ENCODE data around the gene DUSP9. TPM values are rescaled to one million over a fixed set of nuclear protein-coding genes. Genes with fewer than 3 reads are reported as not detected.

The DUSP9 gene
- total RNA-seq, 1 donor from 2014 or later: 1.3 TPM

- no peaks in the 10 kb centered on the region for H3K9me3 Mint-ChIP-seq (ENCODE audit: unreplicated experiment)
- H3K27me3 Mint-ChIP-seq (ENCODE audit: unreplicated experiment): peaks cover 26% of the 10 kb centered on the region
Measured at GRCh38 chrX:153642655-153643430, 4.2 kb upstream of the DUSP9 start.

DNA sequence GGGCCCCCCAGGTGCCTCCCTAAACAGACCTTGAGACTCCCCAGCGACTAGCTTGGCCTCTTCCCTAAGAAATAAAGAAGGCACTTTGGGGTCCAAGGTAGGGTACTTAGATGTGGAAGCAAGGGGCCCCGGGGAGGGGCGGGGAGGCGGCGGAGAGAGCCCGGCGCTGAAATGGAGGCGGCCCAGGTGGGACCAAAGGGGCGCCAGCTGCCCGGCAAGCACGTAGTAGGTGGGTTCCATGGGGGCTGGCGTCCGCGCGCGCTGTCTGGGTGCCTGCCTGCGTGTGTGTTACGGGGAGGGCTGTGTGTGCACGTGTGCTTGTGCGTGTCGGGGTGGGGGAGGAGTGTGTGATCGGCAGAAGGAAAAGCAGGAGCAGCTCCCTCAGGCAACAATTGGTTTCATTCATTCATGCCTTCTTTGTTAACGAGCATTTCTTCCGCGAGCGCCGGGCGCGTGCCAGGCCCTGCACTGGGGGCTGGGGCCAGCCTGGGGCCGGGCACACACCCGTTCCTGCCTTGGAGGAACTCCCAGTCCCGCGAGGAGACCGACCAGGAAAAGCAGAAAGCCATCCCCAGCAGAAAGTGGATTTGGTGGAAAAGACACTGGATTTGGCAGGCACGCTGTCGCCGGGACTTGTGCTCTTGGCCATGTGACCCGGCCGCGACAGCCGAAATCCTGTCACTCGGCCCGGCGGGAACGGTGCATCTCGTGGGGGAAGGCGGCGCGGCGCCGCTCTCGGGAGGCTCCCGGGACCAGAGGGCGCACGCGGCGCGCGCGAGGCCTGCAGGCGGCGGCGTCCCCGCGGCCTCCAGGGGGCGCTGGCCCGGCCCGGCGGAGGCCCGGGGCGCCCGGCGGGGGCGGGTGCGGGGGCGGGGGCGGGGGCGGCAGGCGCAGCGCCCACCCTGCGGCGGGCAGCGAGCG, 3.3 kb upstream of the DUSP9 start:
- Mint-ChIP-seq H3K4me1 (ENCODE audit: unreplicated experiment) (peaks cover 8% of the 10 kb centered on the region), H3K36me3 (ENCODE audit: unreplicated experiment) (no peaks in the 10 kb centered on the region), H3K4me3 (ENCODE audit: unreplicated experiment) (peak overlapping the region; percentile 55), H3K27ac (ENCODE audit: unreplicated experiment) (no peak overlapping the region), H3K27me3 (ENCODE audit: unreplicated experiment) (peaks cover 30% of the 10 kb centered on the region), H3K9me3 (ENCODE audit: unreplicated experiment) (no peaks in the 10 kb centered on the region)
- DNase-seq (ENCODE audit: extremely low spot score, unreplicated experiment): no peak
- TF ChIP-seq CTCF (IDR thresholded peaks at IDR 0.05): peak; percentile 38

More at GRCh38 chrX:153642655-153643430, 4.2 kb upstream of the DUSP9 start:
- Mint-ChIP-seq H3K4me3 (ENCODE audit: unreplicated experiment) (peak overlapping the region; percentile 45), H3K4me1 (ENCODE audit: unreplicated experiment) (peaks cover 8% of the 10 kb centered on the region), H3K36me3 (ENCODE audit: unreplicated experiment) (no peaks in the 10 kb centered on the region), H3K27ac (ENCODE audit: unreplicated experiment) (no peak overlapping the region)
- TF ChIP-seq CTCF (IDR thresholded peaks at IDR 0.05): no peak
- no peak for DNase-seq (ENCODE audit: extremely low spot score, unreplicated experiment)

GRCh38 chrX:153644356-153645125, 2.5 kb upstream of the DUSP9 start:
- H3K27ac Mint-ChIP-seq (ENCODE audit: unreplicated experiment): no peak overlapping the region
- no peak for DNase-seq (ENCODE audit: extremely low spot score, unreplicated experiment)
- peaks cover 8% of the 10 kb centered on the region for H3K4me1 Mint-ChIP-seq (ENCODE audit: unreplicated experiment)
- TF ChIP-seq CTCF (IDR thresholded peaks at IDR 0.05): no peak
- H3K27me3 Mint-ChIP-seq (ENCODE audit: unreplicated experiment): peaks cover 31% of the 10 kb centered on the region
- H3K36me3 Mint-ChIP-seq (ENCODE audit: unreplicated experiment): no peaks in the 10 kb centered on the region
- no peak overlapping the region for H3K4me3 Mint-ChIP-seq (ENCODE audit: unreplicated experiment)
- no peaks in the 10 kb centered on the region for H3K9me3 Mint-ChIP-seq (ENCODE audit: unreplicated experiment)

GRCh38 chrX:153645151-153645550, 1.9 kb upstream of the DUSP9 start:
- DNase-seq (ENCODE audit: extremely low spot score, unreplicated experiment): no peak
- Mint-ChIP-seq H3K4me3 (ENCODE audit: unreplicated experiment) (no peak overlapping the region), H3K36me3 (ENCODE audit: unreplicated experiment) (no peaks in the 10 kb centered on the region), H3K27me3 (ENCODE audit: unreplicated experiment) (peaks cover 31% of the 10 kb centered on the region), H3K4me1 (ENCODE audit: unreplicated experiment) (peaks cover 8% of the 10 kb centered on the region), H3K9me3 (ENCODE audit: unreplicated experiment) (no peaks in the 10 kb centered on the region), H3K27ac (ENCODE audit: unreplicated experiment) (no peak overlapping the region)
- TF ChIP-seq CTCF (IDR thresholded peaks at IDR 0.05): no peak
